ENCODE data around the gene FGD6.
A peak's percentile ranks its signal among the peaks of the same experiment; 100 is the strongest.

Gene FGD6

GRCh38 chr12:95231190-95231589, 13.9 kb upstream of the FGD6 start:
- peak; percentile 31 for DNase-seq

- DNase-seq = no peak
Observed at GRCh38 chr12:95230313-95230712, 13.0 kb upstream of the FGD6 start.

GRCh38 chr12:95229636-95230035, 12.4 kb upstream of the FGD6 start:
- DNase-seq = no peak

GRCh38 chr12:95228617-95229016, 11.3 kb upstream of the FGD6 start:
- no peak for DNase-seq

- no peak for DNase-seq
Observed at GRCh38 chr12:95227818-95228356, 10.6 kb upstream of the FGD6 start.

- no peak for DNase-seq
Observed at GRCh38 chr12:95225645-95226212, 8.5 kb upstream of the FGD6 start.

GRCh38 chr12:95224202-95225170, 7.2 kb upstream of the FGD6 start:
- no peak for DNase-seq

- DNase-seq = no peak
Observed at GRCh38 chr12:95220726-95221125, 3.5 kb upstream of the FGD6 start.

- no peak for DNase-seq
Observed at GRCh38 chr12:95220190-95220589, 2.9 kb upstream of the FGD6 start.

GRCh38 chr12:95218150-95219133, 1.2 kb upstream of the FGD6 start:
- peak; percentile 82 for DNase-seq

- DNase-seq = no peak
Observed at GRCh38 chr12:95216711-95217376, 423 bp downstream of the FGD6 start.

GRCh38 chr12:95215949-95216348, 1.3 kb downstream of the FGD6 start:
- DNase-seq = no peak

- DNase-seq = no peak
Observed at GRCh38 chr12:95214466-95214865, 2.8 kb downstream of the FGD6 start.

- DNase-seq = no peak
Observed at GRCh38 chr12:95213928-95214327, 3.3 kb downstream of the FGD6 start.

- no peak for DNase-seq
Observed at GRCh38 chr12:95213119-95213518, 4.1 kb downstream of the FGD6 start.

GRCh38 chr12:95212586-95212985, 4.7 kb downstream of the FGD6 start:
- DNase-seq = no peak

- DNase-seq = no peak
Observed at GRCh38 chr12:95208678-95209077, 8.6 kb downstream of the FGD6 start.

GRCh38 chr12:95207407-95207806, 9.9 kb downstream of the FGD6 start:
- no peak for DNase-seq

GRCh38 chr12:95206916-95207315, 10.4 kb downstream of the FGD6 start:
- no peak for DNase-seq

GRCh38 chr12:95205685-95206084, 11.6 kb downstream of the FGD6 start:
- DNase-seq = no peak

GRCh38 chr12:95205016-95205624, 12.1 kb downstream of the FGD6 start:
- no peak for DNase-seq
